Vagina (tissue), 2 donors: ENCODE results near the gene P2RX6.

ENCODE experiments used
- CTCF ChIP-seq, 3 experiments: fragments of 450-650 bp in 2 of 3; fragments of 200-600 bp in 1 of 3; sonication (generic) in 1 of 3; IDR thresholded peaks; one replicate each; pipeline ENCODE4 v1.5.1; 2017 to 2019; ENCODE audit warnings: antibody characterized with exemption in 3 of 3, mild to moderate bottlenecking in 2 of 3, moderate library complexity in 2 of 3
- POLR2A ChIP-seq, 2 donors: fragments of 450-650 bp; IDR thresholded peaks; one replicate each; pipeline ENCODE4 v1.6.1; 2017; ENCODE audit warnings: antibody characterized with exemption in 2 of 2, mild to moderate bottlenecking in 2 of 2, moderate library complexity in 2 of 2
- POLR2AphosphoS5 ChIP-seq, 2 donors: sonication (generic); formaldehyde crosslinking; IDR thresholded peaks; one replicate each; pipeline ENCODE4 v1.9.0; 2017; ENCODE audit warnings: antibody characterized with exemption in 2 of 2, mild to moderate bottlenecking in 2 of 2, low read depth in 1 of 2; ENCODE audit not compliant: insufficient read depth in 1 of 2

GRCh38 chr22:21028277-21029251 lies 13.6 kb downstream of the P2RX6 start:
- TF ChIP-seq CTCF (IDR thresholded peaks at IDR 0.05) (no peak), POLR2A (IDR thresholded peaks at IDR 0.05) (no peak), POLR2AphosphoS5 (IDR thresholded peaks at IDR 0.05; ENCODE audit: insufficient read depth in 1 of 2, low read depth in 1 of 2) (no peak)
